Type B pancreatic cell (in vitro differentiated cells): Measurements from ENCODE around the gene SMIM38. TPM values are rescaled to one million over a fixed set of nuclear protein-coding genes. Genes with fewer than 3 reads are reported as not detected.

ENCODE experiments used
- DNase-seq: peaks from one replicate; pipeline ENCODE4 v3.0.0; 2021; ENCODE audit warnings: mixed read lengths; ENCODE audit not compliant: unreplicated experiment; ENCODE audit errors: extremely low spot score
- H3K27ac Mint-ChIP-seq: 2 replicates; pipeline ENCODE4 v1.8.0; 2021; ENCODE audit warnings: mild to moderate bottlenecking, mixed read lengths
- H3K27me3 Mint-ChIP-seq: 2 replicates; pipeline ENCODE4 v1.8.0; 2021; ENCODE audit warnings: mixed read lengths
- H3K36me3 Mint-ChIP-seq: 2 replicates; pipeline ENCODE4 v1.8.0; 2021; ENCODE audit warnings: mixed read lengths
- H3K4me1 Mint-ChIP-seq: one replicate; pipeline ENCODE4 v1.8.0; 2021; ENCODE audit warnings: mixed read lengths; ENCODE audit not compliant: unreplicated experiment
- H3K4me3 Mint-ChIP-seq: 2 replicates; pipeline ENCODE4 v1.8.0; 2021; ENCODE audit warnings: mild to moderate bottlenecking, mixed read lengths
- H3K9me3 Mint-ChIP-seq: 2 replicates; pipeline ENCODE4 v1.8.0; 2021; ENCODE audit warnings: mixed read lengths
- total RNA-seq: library from RNA; stranded (reverse); gene quantifications from 2 replicates; pipeline ENCODE4 v1.2.1, GENCODE V29; 2021; ENCODE audit warnings: low replicate concordance
- TF ChIP-seq, protein P1 (sequence below): fragments of 200-600 bp; sonication (generic); conservative IDR thresholded peaks from 2 replicates; pipeline ENCODE4 v1.5.0; 2021; ENCODE audit warnings: antibody characterized with exemption, mild to moderate bottlenecking

Gene SMIM38
- total RNA-seq, 1 donor from 2014 or later, result 5.3 TPM

DNA sequence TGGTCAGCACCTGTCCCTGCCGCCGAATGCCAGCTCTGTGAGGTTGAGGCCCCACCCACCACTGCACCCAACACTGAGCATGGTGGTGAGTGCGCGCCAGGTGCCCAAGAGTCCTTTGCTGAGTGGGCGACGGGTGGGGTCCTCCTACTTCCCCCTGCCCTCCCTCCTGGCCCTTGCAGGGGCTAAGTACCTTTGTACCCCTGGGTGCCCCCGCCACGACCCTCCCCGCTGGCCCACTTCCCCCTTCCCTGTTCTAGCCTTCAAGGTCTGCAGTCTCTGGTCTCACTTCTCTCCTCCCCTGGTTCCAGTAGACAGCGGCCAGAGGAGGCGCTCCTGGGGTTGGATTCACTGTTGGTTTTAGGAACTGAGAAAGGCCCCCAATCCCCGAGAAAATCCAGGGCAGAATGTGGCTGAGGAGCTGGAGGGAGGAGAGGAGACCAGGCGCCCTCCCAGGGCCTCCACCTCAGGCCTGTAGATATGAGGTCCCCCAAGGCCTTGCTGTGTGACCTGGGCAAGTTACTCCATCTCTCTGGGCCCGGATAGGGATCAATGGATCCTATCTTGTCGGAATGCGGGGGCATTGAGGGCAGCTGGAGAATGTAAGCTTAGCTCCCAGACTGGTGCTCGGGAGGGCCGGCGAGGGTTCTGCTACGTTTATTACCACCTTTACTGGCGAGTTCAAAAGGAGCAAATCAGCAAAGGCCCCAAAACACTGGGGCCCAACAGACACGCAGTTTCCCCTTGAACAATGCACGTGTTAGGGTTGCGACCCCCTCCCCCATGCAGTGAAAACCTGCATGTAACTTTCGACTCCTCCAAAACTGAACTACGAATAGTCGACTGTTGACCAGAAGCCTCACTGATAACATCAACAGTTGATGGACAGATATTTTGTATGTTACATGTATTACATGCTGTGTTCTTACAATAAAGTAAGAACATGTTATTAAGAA, 31.9 kb upstream of the SMIM38 start:
- TF ChIP-seq, protein P1, sequence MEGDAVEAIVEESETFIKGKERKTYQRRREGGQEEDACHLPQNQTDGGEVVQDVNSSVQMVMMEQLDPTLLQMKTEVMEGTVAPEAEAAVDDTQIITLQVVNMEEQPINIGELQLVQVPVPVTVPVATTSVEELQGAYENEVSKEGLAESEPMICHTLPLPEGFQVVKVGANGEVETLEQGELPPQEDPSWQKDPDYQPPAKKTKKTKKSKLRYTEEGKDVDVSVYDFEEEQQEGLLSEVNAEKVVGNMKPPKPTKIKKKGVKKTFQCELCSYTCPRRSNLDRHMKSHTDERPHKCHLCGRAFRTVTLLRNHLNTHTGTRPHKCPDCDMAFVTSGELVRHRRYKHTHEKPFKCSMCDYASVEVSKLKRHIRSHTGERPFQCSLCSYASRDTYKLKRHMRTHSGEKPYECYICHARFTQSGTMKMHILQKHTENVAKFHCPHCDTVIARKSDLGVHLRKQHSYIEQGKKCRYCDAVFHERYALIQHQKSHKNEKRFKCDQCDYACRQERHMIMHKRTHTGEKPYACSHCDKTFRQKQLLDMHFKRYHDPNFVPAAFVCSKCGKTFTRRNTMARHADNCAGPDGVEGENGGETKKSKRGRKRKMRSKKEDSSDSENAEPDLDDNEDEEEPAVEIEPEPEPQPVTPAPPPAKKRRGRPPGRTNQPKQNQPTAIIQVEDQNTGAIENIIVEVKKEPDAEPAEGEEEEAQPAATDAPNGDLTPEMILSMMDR, result no peak
- Mint-ChIP-seq H3K9me3 (no peaks in the 10 kb centered on the region), H3K36me3 (no peaks in the 10 kb centered on the region), H3K4me1 (peaks cover 20% of the 10 kb centered on the region), H3K27me3 (no peaks in the 10 kb centered on the region), H3K4me3 (no peak overlapping the region), H3K27ac (peak overlapping the region; percentile 55)
- DNase-seq, result no peak

DNA sequence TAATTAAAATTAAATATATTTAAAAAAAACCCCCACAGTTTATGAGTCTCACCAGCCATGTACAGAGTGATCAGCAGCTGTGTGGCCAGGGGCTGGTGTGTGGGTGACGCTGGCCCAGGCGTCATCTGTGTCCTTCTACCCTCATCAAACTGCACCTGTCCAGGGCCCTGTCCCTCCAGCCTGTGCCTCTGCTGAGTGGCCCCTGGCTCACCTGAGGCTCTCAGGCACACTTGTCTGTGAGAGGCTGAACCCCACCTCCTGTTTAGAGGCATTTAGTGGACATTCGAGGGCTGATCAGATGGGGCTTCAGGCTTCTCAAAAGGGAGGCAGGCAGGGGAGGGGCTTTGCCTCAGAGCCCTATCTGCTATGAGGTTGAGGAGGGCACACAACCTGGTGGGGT, 29.9 kb upstream of the SMIM38 start:
- DNase-seq, result no peak
- Mint-ChIP-seq H3K36me3 (no peaks in the 10 kb centered on the region), H3K27ac (no peak overlapping the region), H3K9me3 (no peaks in the 10 kb centered on the region), H3K4me1 (peaks cover 20% of the 10 kb centered on the region), H3K4me3 (no peak overlapping the region), H3K27me3 (no peaks in the 10 kb centered on the region)
- TF ChIP-seq, protein P1, result no peak

DNA sequence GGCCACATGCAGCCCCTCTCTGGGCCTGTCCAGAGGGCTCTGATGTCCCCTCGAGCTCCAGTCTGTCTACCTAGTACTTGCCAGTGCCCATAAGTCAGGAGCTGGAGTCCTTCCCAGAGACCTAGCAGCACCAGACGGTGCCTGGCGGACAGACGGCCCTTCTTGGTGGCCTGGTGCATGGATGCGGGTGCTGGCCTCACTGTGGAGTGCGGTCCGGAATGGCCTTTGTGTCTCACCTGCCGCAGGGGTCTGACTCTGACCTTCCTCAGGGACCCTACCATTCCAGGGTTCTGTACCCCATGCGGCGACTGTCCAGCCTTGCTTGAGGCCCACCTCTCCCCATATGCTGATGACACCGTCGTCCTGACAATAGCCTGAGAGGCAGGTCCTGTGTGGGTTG, 29.4 kb upstream of the SMIM38 start:
- no peaks in the 10 kb centered on the region for H3K36me3 Mint-ChIP-seq
- no peaks in the 10 kb centered on the region for H3K27me3 Mint-ChIP-seq
- TF ChIP-seq, protein P1, result no peak
- no peaks in the 10 kb centered on the region for H3K9me3 Mint-ChIP-seq
- H3K4me1 Mint-ChIP-seq, result peaks cover 20% of the 10 kb centered on the region
- H3K27ac Mint-ChIP-seq, result no peak overlapping the region
- no peak for DNase-seq
- no peak overlapping the region for H3K4me3 Mint-ChIP-seq

DNA sequence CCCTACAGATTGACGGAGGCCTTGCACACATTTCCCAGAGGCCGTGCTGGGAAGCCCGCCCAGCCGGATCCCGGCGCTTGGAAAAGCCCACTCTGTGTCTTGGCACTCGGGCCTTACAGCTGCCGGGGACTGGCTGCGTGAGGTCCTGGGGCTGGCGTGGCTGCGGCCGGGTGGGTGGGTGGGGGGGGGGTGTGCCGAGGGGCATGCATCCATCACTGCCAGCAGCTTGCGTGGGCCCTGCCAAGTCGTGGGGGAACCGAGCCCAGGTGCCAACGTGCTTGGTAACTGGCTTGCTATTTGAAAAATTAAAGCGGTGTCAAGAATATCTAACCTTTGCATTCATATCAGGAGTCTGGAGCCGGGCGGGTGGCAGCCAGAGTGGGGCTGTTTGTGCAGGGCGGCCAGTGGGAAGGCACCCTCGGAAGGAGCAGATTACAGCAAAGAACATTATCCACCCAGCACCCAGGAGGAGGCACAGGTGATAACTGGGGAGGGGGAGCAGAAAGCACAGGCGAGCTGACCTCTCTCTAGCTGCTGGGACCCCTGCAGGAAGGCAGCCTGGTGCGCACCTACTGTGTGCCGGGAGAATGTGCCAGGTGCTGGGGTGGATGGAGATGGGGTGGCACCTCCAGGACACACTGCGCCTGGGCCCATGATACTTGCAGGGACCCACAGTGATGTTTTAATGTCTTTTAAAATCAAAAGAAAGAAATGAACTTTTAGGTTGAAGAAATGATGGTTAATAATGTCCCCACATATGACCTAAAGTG, 28.5 kb upstream of the SMIM38 start:
- DNase-seq, result no peak
- H3K9me3 Mint-ChIP-seq, result no peaks in the 10 kb centered on the region
- H3K27me3 Mint-ChIP-seq, result no peaks in the 10 kb centered on the region
- TF ChIP-seq, protein P1, result no peak
- no peak overlapping the region for H3K4me3 Mint-ChIP-seq
- no peak overlapping the region for H3K27ac Mint-ChIP-seq
- no peaks in the 10 kb centered on the region for H3K36me3 Mint-ChIP-seq
- H3K4me1 Mint-ChIP-seq, result peaks cover 20% of the 10 kb centered on the region

DNA sequence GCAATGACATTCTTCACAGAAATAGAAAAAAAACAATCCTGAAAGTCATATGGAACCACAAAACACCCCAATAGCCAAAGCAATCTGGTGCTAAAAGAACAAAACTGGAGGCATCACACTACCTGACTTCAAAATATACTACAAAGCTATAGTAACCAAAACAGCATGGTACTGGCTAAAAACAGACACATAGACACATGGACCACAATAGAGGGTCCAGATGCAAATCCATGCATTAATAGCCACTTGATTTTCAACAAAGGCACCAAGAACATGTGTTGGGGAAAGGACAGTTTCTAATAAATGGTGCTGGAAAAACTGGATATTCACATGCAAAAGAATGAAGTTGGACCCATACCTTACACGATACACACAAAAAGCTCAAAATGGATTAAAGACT, 27.9 kb upstream of the SMIM38 start:
- Mint-ChIP-seq H3K4me1 (peaks cover 14% of the 10 kb centered on the region), H3K27me3 (no peaks in the 10 kb centered on the region), H3K9me3 (no peaks in the 10 kb centered on the region), H3K4me3 (no peak overlapping the region), H3K36me3 (no peaks in the 10 kb centered on the region), H3K27ac (no peak overlapping the region)
- TF ChIP-seq, protein P1, result no peak
- DNase-seq, result no peak
